Neural cell (in vitro differentiated cells): ENCODE measurements around the gene HOXC11.

Experiments used
- CTCF ChIP-seq: fragments of 450-650 bp; IDR thresholded peaks from 2 replicates; pipeline ENCODE4 v1.5.1; 2014; ENCODE audit warnings: antibody characterized with exemption, mild to moderate bottlenecking, moderate library complexity; ENCODE audit not compliant: poor library complexity, severe bottlenecking
- EP300 ChIP-seq: fragments of 450-650 bp; conservative IDR thresholded peaks from 2 replicates; pipeline ENCODE4 v1.6.1; 2014; ENCODE audit warnings: antibody characterized with exemption, mild to moderate bottlenecking, moderate library complexity; ENCODE audit not compliant: poor library complexity, severe bottlenecking
- EZH2 ChIP-seq: fragments of 200-600, 300-800 bp; shearing (Covaris generic), sonication (generic); IDR thresholded peaks from 2 replicates; pipeline ENCODE4 v1.6.1; 2014; ENCODE audit warnings: antibody characterized with exemption, low read length, borderline replicate concordance, mild to moderate bottlenecking; ENCODE audit not compliant: insufficient read depth, poor library complexity, severe bottlenecking
- POLR2AphosphoS5 ChIP-seq: IDR thresholded peaks from 2 replicates; pipeline ENCODE4 v1.6.1; 2012
- RAD21 ChIP-seq: fragments of 450-650 bp; conservative IDR thresholded peaks from 2 replicates; pipeline ENCODE4 v1.6.1; 2014; ENCODE audit warnings: antibody characterized with exemption, mild to moderate bottlenecking, moderate library complexity
- REST ChIP-seq: IDR thresholded peaks from 2 replicates; pipeline ENCODE4 v1.6.1; 2012; ENCODE audit warnings: borderline replicate concordance
- SMC3 ChIP-seq: fragments of 450-650 bp; conservative IDR thresholded peaks from 2 replicates; pipeline ENCODE4 v1.6.1; 2014; ENCODE audit warnings: antibody characterized with exemption, mild to moderate bottlenecking, moderate library complexity; ENCODE audit not compliant: poor library complexity

- TF ChIP-seq CTCF (no peak), EZH2 (peak; percentile 94), POLR2AphosphoS5 (peak; percentile 8), REST (no peak), SMC3 (no peak), EP300 (no peak), RAD21 (no peak)
These were observed 6.4 kb upstream of the HOXC11 start for GRCh38 chr12:53966385-53967133.
